ENCODE results near the gene SLC35F3.

DNA sequence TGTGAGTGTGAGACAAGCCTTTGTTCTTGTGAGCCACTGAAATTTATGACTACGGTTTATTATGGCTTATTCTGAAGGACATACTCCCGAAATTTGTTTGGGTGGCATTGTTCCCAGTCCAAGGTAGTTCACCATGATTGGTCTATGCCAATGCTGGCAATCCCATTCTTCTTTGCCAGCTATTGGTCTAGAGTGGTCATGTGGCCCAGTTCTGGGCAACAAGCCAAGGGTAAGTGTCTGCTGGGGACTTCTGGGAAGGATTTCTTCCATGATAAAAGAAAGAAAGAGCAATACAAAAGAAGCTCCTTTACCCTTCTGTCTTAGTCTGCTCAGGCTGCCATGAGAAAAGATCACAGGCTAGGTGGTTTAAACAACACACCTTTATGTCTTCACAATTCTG lies 201.6 kb downstream of the SLC35F3 start:
- TF ChIP-seq MAX (CRISPR knock-in tag; IDR thresholded peaks at IDR 0.05) = no peak
- TF ChIP-seq CTCF (IDR thresholded peaks at IDR 0.05) = no peak
- TF ChIP-seq NR3C1 (CRISPR knock-in tag; conservative IDR thresholded peaks at IDR 0.05; ENCODE audit: low read depth) = no peak
- no peak for TF ChIP-seq OVOL2 (CRISPR knock-in tag; IDR thresholded peaks at IDR 0.05; ENCODE audit: borderline replicate concordance)
- TF ChIP-seq FOXJ3 (CRISPR knock-in tag; IDR thresholded peaks at IDR 0.05; ENCODE audit: borderline replicate concordance) = no peak
- no peak for TF ChIP-seq ZBTB21 (CRISPR knock-in tag; IDR thresholded peaks at IDR 0.05; ENCODE audit: borderline replicate concordance)
- TF ChIP-seq, protein P1, sequence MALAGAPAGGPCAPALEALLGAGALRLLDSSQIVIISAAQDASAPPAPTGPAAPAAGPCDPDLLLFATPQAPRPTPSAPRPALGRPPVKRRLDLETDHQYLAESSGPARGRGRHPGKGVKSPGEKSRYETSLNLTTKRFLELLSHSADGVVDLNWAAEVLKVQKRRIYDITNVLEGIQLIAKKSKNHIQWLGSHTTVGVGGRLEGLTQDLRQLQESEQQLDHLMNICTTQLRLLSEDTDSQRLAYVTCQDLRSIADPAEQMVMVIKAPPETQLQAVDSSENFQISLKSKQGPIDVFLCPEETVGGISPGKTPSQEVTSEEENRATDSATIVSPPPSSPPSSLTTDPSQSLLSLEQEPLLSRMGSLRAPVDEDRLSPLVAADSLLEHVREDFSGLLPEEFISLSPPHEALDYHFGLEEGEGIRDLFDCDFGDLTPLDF (CRISPR knock-in tag; IDR thresholded peaks at IDR 0.05) = no peak
- no peak for TF ChIP-seq PRDM15 (CRISPR knock-in tag; IDR thresholded peaks at IDR 0.05)
- TF ChIP-seq, protein P2, sequence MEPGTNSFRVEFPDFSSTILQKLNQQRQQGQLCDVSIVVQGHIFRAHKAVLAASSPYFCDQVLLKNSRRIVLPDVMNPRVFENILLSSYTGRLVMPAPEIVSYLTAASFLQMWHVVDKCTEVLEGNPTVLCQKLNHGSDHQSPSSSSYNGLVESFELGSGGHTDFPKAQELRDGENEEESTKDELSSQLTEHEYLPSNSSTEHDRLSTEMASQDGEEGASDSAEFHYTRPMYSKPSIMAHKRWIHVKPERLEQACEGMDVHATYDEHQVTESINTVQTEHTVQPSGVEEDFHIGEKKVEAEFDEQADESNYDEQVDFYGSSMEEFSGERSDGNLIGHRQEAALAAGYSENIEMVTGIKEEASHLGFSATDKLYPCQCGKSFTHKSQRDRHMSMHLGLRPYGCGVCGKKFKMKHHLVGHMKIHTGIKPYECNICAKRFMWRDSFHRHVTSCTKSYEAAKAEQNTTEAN (CRISPR knock-in tag; IDR thresholded peaks at IDR 0.05) = no peak
- no peak for TF ChIP-seq ZNF138 (CRISPR knock-in tag; conservative IDR thresholded peaks at IDR 0.05)
- no peak for TF ChIP-seq IRF2 (CRISPR knock-in tag; IDR thresholded peaks at IDR 0.05; ENCODE audit: borderline replicate concordance, low read depth)
- no peak for TF ChIP-seq TEAD4 (CRISPR knock-in tag; IDR thresholded peaks at IDR 0.05)
- no peak for TF ChIP-seq SMAD4 (CRISPR knock-in tag; IDR thresholded peaks at IDR 0.05)
